Thymus (tissue), 11 donors: ENCODE data around the gene CCNA2. TPM values are rescaled to one million over a fixed set of nuclear protein-coding genes. Genes with fewer than 3 reads are reported as not detected.

Experiments
- DNase-seq, 9 donors: peaks; one replicate each; pipeline ENCODE4 v3.0.0-alpha.2; 2013; ENCODE audit warnings: low spot score in 9 of 9, low read depth in 6 of 9, missing footprints in 1 of 9
- H3K27ac ChIP-seq, 2 donors: one replicate each; pipeline ENCODE4 v1.5.1; 2013; ENCODE audit warnings: control low read depth in 1 of 2, low read depth in 1 of 2, low read length in 1 of 2, mild to moderate bottlenecking in 1 of 2, moderate library complexity in 1 of 2
- H3K27me3 ChIP-seq, 2 donors: one replicate each; pipeline ENCODE4 v1.5.1; 2013; ENCODE audit warnings: low read length in 1 of 2; ENCODE audit not compliant: control insufficient read depth in 2 of 2, insufficient read depth in 1 of 2
- H3K36me3 ChIP-seq, 2 donors: one replicate each; pipeline ENCODE4 v1.5.1; 2013; ENCODE audit warnings: low read length in 1 of 2, mild to moderate bottlenecking in 1 of 2, moderate library complexity in 1 of 2; ENCODE audit not compliant: control insufficient read depth in 2 of 2, insufficient read depth in 2 of 2
- H3K4me1 ChIP-seq, 2 donors: one replicate each; pipeline ENCODE4 v1.5.1; 2013; ENCODE audit warnings: low read length in 2 of 2; ENCODE audit not compliant: control insufficient read depth in 2 of 2, insufficient read depth in 2 of 2
- H3K4me3 ChIP-seq, 2 donors: one replicate each; pipeline ENCODE4 v1.5.1; 2013; ENCODE audit warnings: low read length in 2 of 2, control low read depth in 1 of 2, mild to moderate bottlenecking in 1 of 2
- H3K9me3 ChIP-seq, 2 donors: one replicate each; pipeline ENCODE4 v1.5.1; 2013; ENCODE audit warnings: low read length in 1 of 2, mild to moderate bottlenecking in 1 of 2; ENCODE audit not compliant: control insufficient read depth in 2 of 2, insufficient read depth in 1 of 2
- WGBS: extraction: QIAGEN DNeasy Blood & Tissue Kit; methylation state at CpG from one replicate; pipeline ENCODE4 v1.1.7; 2013; 5-methylcytosine and 5-hydroxymethylcytosine counted together
- polyA plus RNA-seq: library from polyadenylated mRNA; stranded (reverse); fragments of 200-250 nt; gene quantifications from one replicate; pipeline ENCODE4 v1.2.3, GENCODE V29; 2013
- total RNA-seq: library from RNA; stranded (reverse); fragments of 120-200 nt; gene quantifications from one replicate; pipeline ENCODE4 v1.2.4, GENCODE V29; 2013
- donor health status: healthy.

Gene CCNA2
- total and polyA plus RNA-seq, 2 donors, result 8.8 to 76.3 TPM

DNA sequence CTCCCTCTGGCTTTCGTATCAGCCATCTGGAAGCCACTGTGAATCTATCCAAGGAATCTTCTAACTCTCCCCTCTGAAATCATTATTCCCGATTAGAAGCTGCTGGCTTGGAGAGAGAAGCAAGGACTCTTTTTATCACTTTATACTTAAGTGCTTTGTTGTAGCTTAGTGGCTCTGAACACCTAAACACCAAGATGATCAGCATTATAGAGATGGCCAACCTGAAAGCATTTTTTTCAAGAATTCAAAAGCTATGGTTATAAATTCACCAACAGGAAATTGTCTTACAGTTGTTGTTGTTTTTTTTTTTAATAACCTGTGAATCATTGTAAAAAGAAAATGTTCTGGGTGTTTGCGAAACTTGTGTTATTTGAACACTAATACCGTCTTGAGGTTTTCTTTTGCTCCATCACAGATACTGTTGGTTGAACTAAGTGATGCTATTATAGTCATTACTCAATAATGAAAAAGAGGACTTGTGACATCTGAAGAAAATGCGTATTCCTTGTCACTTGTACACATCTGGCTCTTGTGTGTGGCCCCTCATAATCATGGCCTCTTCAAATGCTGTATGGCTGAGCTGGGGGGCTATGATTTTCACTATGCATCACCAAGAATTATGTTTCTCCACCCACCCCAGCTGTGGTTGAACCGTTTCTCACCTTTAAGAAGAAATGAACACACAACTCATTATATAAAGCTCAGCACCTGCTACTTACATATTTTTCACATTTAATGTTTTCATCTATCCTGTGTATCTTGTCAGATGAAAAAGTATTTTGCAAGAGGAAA lies 46.9 kb downstream of the CCNA2 start:
- no peak for DNase-seq
- WGBS, result 94% methylated on average over 6 of the region's 6 CpGs
- Histone ChIP-seq H3K36me3 (no peaks in the 10 kb centered on the region), H3K9me3 (no peaks in the 10 kb centered on the region), H3K27ac (no peak overlapping the region), H3K27me3 (peaks cover 0 to 3% of the 10 kb centered on the region in 2 donors), H3K4me3 (no peak overlapping the region), H3K4me1 (no peaks in the 10 kb centered on the region)

DNA sequence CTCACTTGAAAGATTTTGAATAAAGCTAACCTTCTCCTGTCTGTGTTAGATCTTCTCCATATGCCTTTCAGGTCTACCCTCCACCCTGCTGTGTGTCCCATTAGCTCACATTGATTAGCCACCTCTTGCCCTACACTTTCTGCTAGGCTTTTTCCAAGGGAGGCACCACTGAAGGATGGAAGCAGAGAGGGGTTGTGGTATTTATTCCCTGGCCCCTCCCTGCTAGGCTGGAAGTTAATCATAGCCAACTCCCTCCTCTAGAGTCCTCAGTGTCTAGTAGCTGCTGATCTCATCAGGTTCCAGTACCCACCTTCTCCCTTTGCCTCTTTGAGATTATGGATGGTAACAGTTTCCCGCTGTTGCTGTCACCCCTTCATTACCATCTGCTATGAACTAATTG lies 49.8 kb downstream of the CCNA2 start:
- no peak for DNase-seq
- WGBS, result 90% methylated on average over 1 of the region's 1 CpG

GRCh38 chr4:121771869-121772268 lies 51.8 kb downstream of the CCNA2 start:
- Histone ChIP-seq H3K9me3 (peaks cover 0 to 1% of the 10 kb centered on the region in 2 donors), H3K27ac (no peak overlapping the region), H3K4me1 (no peaks in the 10 kb centered on the region), H3K27me3 (peaks cover 5 to 35% of the 10 kb centered on the region in 2 donors), H3K36me3 (no peaks in the 10 kb centered on the region), H3K4me3 (no peak overlapping the region)
- WGBS, result 100% methylated on average over 1 of the region's 1 CpG
- no peak for DNase-seq

More for the DNA sequence above, 49.8 kb downstream of the CCNA2 start:
- no peaks in the 10 kb centered on the region for H3K36me3 ChIP-seq
- no peaks in the 10 kb centered on the region for H3K4me1 ChIP-seq
- H3K4me3 ChIP-seq, result no peak overlapping the region
- no peak overlapping the region for H3K27ac ChIP-seq
- H3K27me3 ChIP-seq, result peaks cover 0 to 21% of the 10 kb centered on the region in 2 donors
- H3K9me3 ChIP-seq, result peaks cover 0 to 1% of the 10 kb centered on the region in 2 donors

- H3K4me3 ChIP-seq, result no peak overlapping the region
- peaks cover 14 to 60% of the 10 kb centered on the region in 2 donors for H3K27me3 ChIP-seq
- H3K9me3 ChIP-seq, result peaks cover 0 to 1% of the 10 kb centered on the region in 2 donors
- DNase-seq, result no peak
- 98% methylated on average over 2 of the region's 2 CpGs for WGBS
- H3K27ac ChIP-seq, result no peak overlapping the region
- peaks cover 0 to 2% of the 10 kb centered on the region in 2 donors for H3K4me1 ChIP-seq
- H3K36me3 ChIP-seq, result no peaks in the 10 kb centered on the region
These were observed 54.3 kb downstream of the CCNA2 start for GRCh38 chr4:121769341-121769740.

- Histone ChIP-seq H3K27me3 (peaks cover 26 to 82% of the 10 kb centered on the region in 2 donors), H3K4me3 (no peak overlapping the region), H3K9me3 (peaks cover 1 to 3% of the 10 kb centered on the region in 2 donors), H3K36me3 (no peaks in the 10 kb centered on the region), H3K27ac (no peak overlapping the region), H3K4me1 (peaks cover 0 to 4% of the 10 kb centered on the region in 2 donors)
- WGBS, result 97% methylated on average over 4 of the region's 4 CpGs
- DNase-seq, result no peak
These were observed 56.5 kb downstream of the CCNA2 start for GRCh38 chr4:121767166-121767565.

Other genes with a start within 250 kb of the CCNA2 start
- 88.2 TPM for gene ANXA5, start 126.9 kb downstream of the CCNA2 start, total RNA-seq
- gene ANXA5, start 126.9 kb downstream of the CCNA2 start, polyA plus RNA-seq, result 193 TPM
- 0.24 TPM for gene SMIM43, start 58.7 kb downstream of the CCNA2 start, total RNA-seq
- gene SMIM43, start 58.7 kb downstream of the CCNA2 start, polyA plus RNA-seq, result 0.43 TPM
- 66.3 TPM for gene EXOSC9, start 22.6 kb downstream of the CCNA2 start, total RNA-seq
- gene EXOSC9, start 22.6 kb downstream of the CCNA2 start, polyA plus RNA-seq, result 33.4 TPM
- 13.4 TPM for gene BBS7, start 46.6 kb upstream of the CCNA2 start, total RNA-seq
- gene BBS7, start 46.6 kb upstream of the CCNA2 start, polyA plus RNA-seq, result 7.7 TPM
- 0.24 TPM for gene TRPC3, start 128.2 kb upstream of the CCNA2 start, total RNA-seq
- 0.14 TPM for gene TRPC3, start 128.2 kb upstream of the CCNA2 start, polyA plus RNA-seq